ENCODE results near the gene NHLRC2.

Gene NHLRC2

DNA sequence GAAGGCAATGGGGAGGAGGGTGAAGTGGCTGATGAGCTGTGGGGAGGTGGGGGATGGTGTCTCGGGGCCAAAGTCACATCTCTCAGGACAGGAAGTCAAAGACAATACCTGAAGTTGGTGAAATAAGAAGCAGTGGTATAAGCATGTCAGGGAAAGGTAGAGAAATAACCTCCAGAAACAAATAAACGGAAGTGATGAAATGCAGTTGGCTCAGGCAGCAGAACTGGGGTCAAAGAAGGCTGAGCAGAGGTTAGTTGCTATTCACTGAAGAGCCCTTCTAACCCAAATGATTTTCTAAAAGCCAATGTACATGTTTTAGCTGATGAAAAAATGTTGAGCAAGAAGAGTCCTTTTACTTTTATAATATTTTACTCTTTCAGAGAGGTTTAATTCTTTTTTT, 110.6 kb downstream of the NHLRC2 start:
- no peak for DNase-seq (ENCODE audit: low read depth, low spot score)
- no peak overlapping the region for H3K27ac ChIP-seq

DNA sequence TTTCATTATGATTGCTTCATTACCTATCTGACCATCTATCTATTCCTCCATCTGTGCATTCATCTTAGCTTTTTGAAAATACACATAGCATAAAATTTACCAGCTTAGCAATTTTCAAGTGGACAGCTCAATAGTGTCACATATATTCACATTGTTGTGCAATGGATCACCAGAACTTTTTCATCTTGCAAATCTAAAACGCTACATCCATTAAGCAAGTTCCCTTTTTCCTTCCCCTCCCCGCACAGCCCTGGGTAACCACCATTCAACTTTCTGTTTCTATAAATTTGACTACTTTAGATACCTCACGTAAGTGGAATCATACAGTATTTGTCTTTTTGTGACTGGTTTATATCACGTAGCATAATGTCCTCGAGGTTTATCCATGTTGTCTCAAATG, 111.2 kb downstream of the NHLRC2 start:
- no peak overlapping the region for H3K27ac ChIP-seq
- no peak for DNase-seq (ENCODE audit: low read depth, low spot score)

Measured in epithelial cell of prostate (primary cell).